Measurements from ENCODE around the gene SHISA5.

The SHISA5 gene

GRCh38 chr3:48432411-48433371 lies 71.3 kb downstream of the SHISA5 start:
- no peak overlapping the region for H3K14ac ChIP-seq (ENCODE audit: low read length)
- H2BK5ac ChIP-seq (ENCODE audit: low read length), result no peak overlapping the region
- DNase-seq (ENCODE audit: low spot score), result no peak
- H2BK15ac ChIP-seq (ENCODE audit: low read length), result no peak overlapping the region
- no peak overlapping the region for H2BK12ac ChIP-seq (ENCODE audit: low read length)
- peak overlapping the region; percentile 57 for H3K9ac ChIP-seq (ENCODE audit: low read depth, low read length, poor library complexity)
- no peaks in the 10 kb centered on the region for H3K27me3 ChIP-seq (ENCODE audit: control insufficient read depth in 3 of 3, insufficient read depth in 3 of 3, low read depth in 1 of 3, low read length in 3 of 3)
- H2BK120ac ChIP-seq (ENCODE audit: low read depth, low read length), result no peak overlapping the region
- peak overlapping the region; percentile 80 for H4K91ac ChIP-seq (ENCODE audit: low read depth, low read length, poor library complexity)
- H4K8ac ChIP-seq (ENCODE audit: low read depth, low read length), result no peak overlapping the region
- no peak overlapping the region for H3K23ac ChIP-seq (ENCODE audit: low read depth, low read length, poor library complexity)
- no peaks in the 10 kb centered on the region for H3K9me3 ChIP-seq (replicated peaks in 1 of 2; ENCODE audit: control insufficient read depth in 2 of 2, insufficient read depth in 1 of 2, low read depth in 1 of 2, low read length in 2 of 2)
- H3K79me1 ChIP-seq (ENCODE audit: low read depth, low read length), result peaks cover 9% of the 10 kb centered on the region
- no peak overlapping the region for H2AK5ac ChIP-seq (ENCODE audit: low read depth, low read length)
- H3K27ac ChIP-seq (replicated peaks; ENCODE audit: low read length), result peak overlapping the region; percentile 75
- H3K4me1 ChIP-seq (ENCODE audit: control insufficient read depth in 2 of 2, insufficient read depth in 1 of 2, low read depth in 1 of 2, low read length in 2 of 2), result peaks cover 11 to 30% of the 10 kb centered on the region in 2 donors
- H2AFZ ChIP-seq (ENCODE audit: low read length), result no peak overlapping the region
- H3K4me2 ChIP-seq (ENCODE audit: insufficient read depth, low read length, poor library complexity, severe bottlenecking), result no peak overlapping the region
- H3K4ac ChIP-seq (ENCODE audit: low read length), result no peak overlapping the region
- H3K4me3 ChIP-seq (ENCODE audit: low read length in 2 of 2), result no peak overlapping the region
- no peak overlapping the region for H3K18ac ChIP-seq (ENCODE audit: low read length)
- H3K36me3 ChIP-seq (replicated peaks in 1 of 2; ENCODE audit: control insufficient read depth in 2 of 2, insufficient read depth in 2 of 2, low read length in 2 of 2), result peaks cover 16 to 40% of the 10 kb centered on the region in 2 donors
- WGBS, 2 donors (ENCODE audit: extremely low coverage in 2 of 2, insufficient read length in 2 of 2, insufficient replicate concordance in 1 of 2), result no CpG with 5 or more reads among the region's 16 CpGs

DNA sequence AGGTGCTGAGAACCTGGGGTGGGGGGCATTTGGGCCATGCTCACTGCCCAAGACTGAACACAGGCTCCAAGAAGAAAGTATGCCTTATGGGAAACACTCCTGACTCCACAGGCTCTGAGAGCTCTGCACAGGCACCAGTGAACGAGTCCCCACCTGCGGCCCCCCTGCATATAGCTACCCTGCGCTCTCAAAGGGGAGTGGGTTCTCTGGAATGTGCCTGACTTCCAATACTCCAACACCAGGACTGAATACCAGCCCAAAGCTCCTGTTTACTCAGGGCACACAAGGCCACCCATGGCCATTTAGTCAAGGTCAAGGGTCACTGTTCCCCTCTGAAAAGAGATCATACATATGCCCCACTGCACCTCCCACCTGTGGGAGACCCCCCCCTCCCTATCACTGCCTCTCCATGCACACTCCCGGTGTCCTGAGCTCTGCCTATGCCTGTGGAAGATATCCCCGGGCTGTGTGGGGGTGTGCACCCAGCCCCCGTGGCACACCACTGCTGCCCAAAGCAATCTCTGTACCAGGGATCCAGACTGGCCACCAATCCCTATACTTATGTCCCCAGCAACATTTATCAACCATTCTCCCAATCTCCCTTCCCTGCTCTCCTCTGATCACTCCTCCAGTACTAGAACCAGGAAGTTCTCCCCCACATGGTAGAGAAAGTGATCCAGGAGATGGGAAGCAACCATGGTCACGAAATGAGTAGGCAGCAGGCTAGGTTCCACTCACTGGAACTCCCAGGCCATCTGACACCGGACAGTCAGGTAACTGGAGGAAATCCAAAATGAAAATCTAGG lies 72.5 kb downstream of the SHISA5 start:
- H3K4me2 ChIP-seq (ENCODE audit: insufficient read depth, low read length, poor library complexity, severe bottlenecking), result no peak overlapping the region
- H4K8ac ChIP-seq (ENCODE audit: low read depth, low read length), result no peak overlapping the region
- WGBS, 2 donors (ENCODE audit: extremely low coverage in 2 of 2, insufficient read length in 2 of 2, insufficient replicate concordance in 1 of 2), result no CpG with 5 or more reads among the region's 8 CpGs
- H3K79me1 ChIP-seq (ENCODE audit: low read depth, low read length), result peaks cover 14% of the 10 kb centered on the region
- H2BK5ac ChIP-seq (ENCODE audit: low read length), result no peak overlapping the region
- H3K4me1 ChIP-seq (ENCODE audit: control insufficient read depth in 2 of 2, insufficient read depth in 1 of 2, low read depth in 1 of 2, low read length in 2 of 2), result peaks cover 20 to 38% of the 10 kb centered on the region in 2 donors
- peak overlapping the region; percentile 5 for H2AK5ac ChIP-seq (ENCODE audit: low read depth, low read length)
- no peak overlapping the region for H3K4ac ChIP-seq (ENCODE audit: low read length)
- no peak overlapping the region for H2AFZ ChIP-seq (ENCODE audit: low read length)
- H3K9me3 ChIP-seq (replicated peaks in 1 of 2; ENCODE audit: control insufficient read depth in 2 of 2, insufficient read depth in 1 of 2, low read depth in 1 of 2, low read length in 2 of 2), result no peaks in the 10 kb centered on the region
- H3K18ac ChIP-seq (ENCODE audit: low read length), result no peak overlapping the region
- H2BK120ac ChIP-seq (ENCODE audit: low read depth, low read length), result no peak overlapping the region
- no peaks in the 10 kb centered on the region for H3K27me3 ChIP-seq (ENCODE audit: control insufficient read depth in 3 of 3, insufficient read depth in 3 of 3, low read depth in 1 of 3, low read length in 3 of 3)
- H3K23ac ChIP-seq (ENCODE audit: low read depth, low read length, poor library complexity), result no peak overlapping the region
- H2BK12ac ChIP-seq (ENCODE audit: low read length), result no peak overlapping the region
- no peak overlapping the region for H4K91ac ChIP-seq (ENCODE audit: low read depth, low read length, poor library complexity)
- no peak overlapping the region for H3K14ac ChIP-seq (ENCODE audit: low read length)
- DNase-seq (ENCODE audit: low spot score), result no peak
- no peak overlapping the region for H3K9ac ChIP-seq (ENCODE audit: low read depth, low read length, poor library complexity)
- H3K27ac ChIP-seq (replicated peaks; ENCODE audit: low read length), result no peak overlapping the region
- H3K36me3 ChIP-seq (replicated peaks in 1 of 2; ENCODE audit: control insufficient read depth in 2 of 2, insufficient read depth in 2 of 2, low read length in 2 of 2), result peaks cover 16 to 50% of the 10 kb centered on the region in 2 donors
- no peak overlapping the region for H3K4me3 ChIP-seq (ENCODE audit: low read length in 2 of 2)
- no peak overlapping the region for H2BK15ac ChIP-seq (ENCODE audit: low read length)

- no CpG with 5 or more reads among the region's 1 CpG for WGBS, 2 donors (ENCODE audit: extremely low coverage in 2 of 2, insufficient read length in 2 of 2, insufficient replicate concordance in 1 of 2)
- Histone ChIP-seq H4K8ac (ENCODE audit: low read depth, low read length) (peak overlapping the region; percentile 73), H2BK5ac (ENCODE audit: low read length) (peak overlapping the region; percentile 91), H3K23ac (ENCODE audit: low read depth, low read length, poor library complexity) (no peak overlapping the region), H3K9ac (ENCODE audit: low read depth, low read length, poor library complexity) (no peak overlapping the region), H2AK5ac (ENCODE audit: low read depth, low read length) (peak overlapping the region; percentile 8), H2BK120ac (ENCODE audit: low read depth, low read length) (no peak overlapping the region), H3K4me3 (ENCODE audit: low read length in 2 of 2) (peak overlapping the region in 1 of 2 donors; percentile 77), H3K27me3 (ENCODE audit: control insufficient read depth in 3 of 3, insufficient read depth in 3 of 3, low read depth in 1 of 3, low read length in 3 of 3) (no peaks in the 10 kb centered on the region), H3K79me1 (ENCODE audit: low read depth, low read length) (peaks cover 17% of the 10 kb centered on the region), H3K14ac (ENCODE audit: low read length) (no peak overlapping the region), H3K4ac (ENCODE audit: low read length) (no peak overlapping the region), H3K36me3 (replicated peaks in 1 of 2; ENCODE audit: control insufficient read depth in 2 of 2, insufficient read depth in 2 of 2, low read length in 2 of 2) (peaks cover 16 to 57% of the 10 kb centered on the region in 2 donors), H3K18ac (ENCODE audit: low read length) (peak overlapping the region; percentile 58), H2BK15ac (ENCODE audit: low read length) (peak overlapping the region; percentile 34), H2AFZ (ENCODE audit: low read length) (no peak overlapping the region), H3K9me3 (replicated peaks in 1 of 2; ENCODE audit: control insufficient read depth in 2 of 2, insufficient read depth in 1 of 2, low read depth in 1 of 2, low read length in 2 of 2) (no peaks in the 10 kb centered on the region), H4K91ac (ENCODE audit: low read depth, low read length, poor library complexity) (no peak overlapping the region), H3K4me2 (ENCODE audit: insufficient read depth, low read length, poor library complexity, severe bottlenecking) (no peak overlapping the region), H3K4me1 (ENCODE audit: control insufficient read depth in 2 of 2, insufficient read depth in 1 of 2, low read depth in 1 of 2, low read length in 2 of 2) (peaks cover 23 to 44% of the 10 kb centered on the region in 2 donors), H2BK12ac (ENCODE audit: low read length) (no peak overlapping the region), H3K27ac (replicated peaks; ENCODE audit: low read length) (peak overlapping the region; percentile 92)
- DNase-seq (ENCODE audit: low spot score), result no peak
These were observed 73.3 kb downstream of the SHISA5 start for GRCh38 chr3:48430708-48431101.
